IMR-90 (cell line): ENCODE data around the gene KIRREL2. TPM values are rescaled to one million over a fixed set of nuclear protein-coding genes. Genes with fewer than 3 reads are reported as not detected.

ENCODE experiments used
- ATAC-seq: fragments of 200-7000 bp; cut with Tn5 transposase; 2 replicates; pipeline ENCODE4 v1.9.1; 2020; ENCODE audit warnings: low read depth, mild to moderate bottlenecking, moderate library complexity
- BruUV-seq: library from RNA; stranded (reverse); fragments of 400-500 nt; replicated peaks from 2 replicates; lab custom pipeline; 2021; lab: Mats Ljungman, UMichigan
- CTCF ChIA-PET: fragments of 300-600 bp; formaldehyde crosslinking; extraction: SDS; loops from one replicate; lab custom pipeline; 2021; ENCODE audit warnings: antibody characterized with exemption; lab: Yijun Ruan, JAX
- POLR2A ChIA-PET: fragments of 300-600 bp; sonication (Branson Sonifier 250); formaldehyde crosslinking; loops from one replicate; lab custom pipeline; 2022; ENCODE audit warnings: antibody characterized with exemption; ENCODE audit not compliant: unreplicated experiment; lab: Charles Lee
- DNase-seq: peaks from one replicate; pipeline ENCODE4 v3.0.0; 2013
- H2AFZ ChIP-seq: replicated peaks from 2 replicates; pipeline ENCODE3; 2013; ENCODE audit warnings: low read length, mild to moderate bottlenecking; ENCODE audit not compliant: poor library complexity
- H2AK5ac ChIP-seq: 2 replicates; pipeline ENCODE4 v1.6.1; 2013; ENCODE audit warnings: low read depth, low read length, inconsistent platforms
- H2AK9ac ChIP-seq: replicated peaks from 2 replicates; pipeline ENCODE3; 2013; ENCODE audit warnings: mild to moderate bottlenecking, low read depth, low read length, moderate library complexity; ENCODE audit not compliant: poor library complexity
- H2BK120ac ChIP-seq: 2 replicates; pipeline ENCODE4 v1.6.1; 2013; ENCODE audit warnings: low read depth, low read length, inconsistent platforms
- H2BK15ac ChIP-seq: 3 replicates; pipeline ENCODE4 v1.6.1; 2013; ENCODE audit warnings: low read depth, low read length, inconsistent platforms
- H2BK20ac ChIP-seq: 2 replicates; pipeline ENCODE4 v1.6.1; 2013; ENCODE audit warnings: low read depth, mild to moderate bottlenecking, inconsistent platforms, low read length, moderate library complexity
- H2BK5ac ChIP-seq: 2 replicates; pipeline ENCODE4 v1.6.1; 2013; ENCODE audit warnings: mild to moderate bottlenecking, low read depth, low read length, inconsistent platforms; ENCODE audit not compliant: poor library complexity, severe bottlenecking
- H3K14ac ChIP-seq: replicated peaks from 2 replicates; pipeline ENCODE4 v1.6.1; 2013; ENCODE audit warnings: low read depth, low read length, inconsistent platforms
- H3K18ac ChIP-seq: 2 replicates; pipeline ENCODE4 v1.6.1; 2013; ENCODE audit warnings: low read depth, low read length, control low read depth
- H3K23ac ChIP-seq: 2 replicates; pipeline ENCODE4 v1.6.1; 2013; ENCODE audit warnings: low read depth, low read length, inconsistent platforms
- H3K27ac ChIP-seq: 2 replicates; pipeline ENCODE4 v1.5.1; 2013; ENCODE audit warnings: mild to moderate bottlenecking, control low read depth, low read length; ENCODE audit not compliant: insufficient read depth
- H3K27me3 ChIP-seq: 2 replicates; pipeline ENCODE4 v1.6.1; 2013; ENCODE audit warnings: low read length; ENCODE audit not compliant: control insufficient read depth, insufficient read depth
- H3K36me3 ChIP-seq: 2 replicates; pipeline ENCODE4 v1.6.1; 2013; ENCODE audit warnings: low read length, mixed read lengths; ENCODE audit not compliant: control insufficient read depth, insufficient read depth
- H3K4ac ChIP-seq: 2 replicates; pipeline ENCODE4 v1.6.1; 2013; ENCODE audit warnings: low read depth, low read length, inconsistent platforms
- H3K4me1 ChIP-seq: 2 replicates; pipeline ENCODE4 v1.6.1; 2013; ENCODE audit warnings: low read length, mixed read lengths; ENCODE audit not compliant: control insufficient read depth, insufficient read depth
- H3K4me2 ChIP-seq: 2 replicates; pipeline ENCODE4 v1.6.1; 2013; ENCODE audit warnings: low read depth, mild to moderate bottlenecking, control low read depth, low read length, moderate library complexity
- H3K4me3 ChIP-seq: 2 replicates; pipeline ENCODE4 v1.5.1; 2013; ENCODE audit warnings: low read depth, mild to moderate bottlenecking, control low read depth, low read length, moderate library complexity; ENCODE audit not compliant: insufficient read depth
- H3K56ac ChIP-seq: 2 replicates; pipeline ENCODE4 v1.6.1; 2013; ENCODE audit warnings: low read length, inconsistent platforms; ENCODE audit not compliant: insufficient read depth; ENCODE audit errors: extremely low read depth
- H3K79me1 ChIP-seq, 2 experiments: 2 replicates each; pipeline ENCODE4 v1.6.1; 2013; ENCODE audit warnings: low read length in 2 of 2, inconsistent platforms in 1 of 2, low read depth in 1 of 2
- H3K9ac ChIP-seq: 2 replicates; pipeline ENCODE4 v1.6.1; 2013; ENCODE audit warnings: low read depth, low read length, control low read depth
- H3K9me1 ChIP-seq: 2 replicates; pipeline ENCODE4 v1.6.1; 2013; ENCODE audit warnings: low read length, inconsistent platforms; ENCODE audit not compliant: insufficient read depth
- H3K9me3 ChIP-seq: 2 replicates; pipeline ENCODE4 v1.6.1; 2013; ENCODE audit warnings: low read length; ENCODE audit not compliant: control insufficient read depth, insufficient read depth
- H4K20me1 ChIP-seq: 2 replicates; pipeline ENCODE4 v1.6.1; 2013; ENCODE audit warnings: low read length, inconsistent platforms; ENCODE audit not compliant: insufficient read depth
- H4K5ac ChIP-seq: 2 replicates; pipeline ENCODE4 v1.6.1; 2013; ENCODE audit warnings: mild to moderate bottlenecking, low read depth, low read length, control low read depth
- H4K8ac ChIP-seq, 2 experiments: 2 replicates each; pipeline ENCODE4 v1.6.1; 2013; ENCODE audit warnings: low read depth in 2 of 2, low read length in 2 of 2, control low read depth in 1 of 2, inconsistent platforms in 1 of 2
- H4K91ac ChIP-seq: 2 replicates; pipeline ENCODE4 v1.6.1; 2013; ENCODE audit warnings: low read depth, low read length, inconsistent platforms; ENCODE audit not compliant: insufficient read depth
- MAZ ChIP-seq: IDR thresholded peaks from 2 replicates; pipeline ENCODE4 v1.6.1; 2012; ENCODE audit warnings: low read depth, mild to moderate bottlenecking, low read length, improper control_type of control experiment, moderate library complexity, borderline replicate concordance
- MXI1 ChIP-seq: IDR thresholded peaks from 2 replicates; pipeline ENCODE4 v1.6.1; 2012; ENCODE audit warnings: low read depth, mild to moderate bottlenecking, low read length, moderate library complexity, borderline replicate concordance
- RFX5 ChIP-seq: IDR thresholded peaks from 2 replicates; pipeline ENCODE4 v1.8.0; 2012; ENCODE audit warnings: low read depth, mild to moderate bottlenecking, low read length, moderate library complexity
- WGBS, 2 experiments: methylation state at CpG; one replicate each; pipeline versions ENCODE4 v1.1.5 to v1.1.7; 2013; ENCODE audit warnings: missing lambda C conversion rate in 2 of 2; ENCODE audit not compliant: insufficient read length in 1 of 2; ENCODE audit errors: extremely low coverage in 2 of 2; 5-methylcytosine and 5-hydroxymethylcytosine counted together
- dilution Hi-C: fragments of 300-500 bp; cut with HindIII; formaldehyde crosslinking; loops from one replicate; pipeline ENCODE4 v1.14.3; 2018; ENCODE audit warnings: low sequenced_read_pairs; ENCODE audit not compliant: unreplicated experiment
- in situ Hi-C: fragments of 300-500 bp; cut with MboI; formaldehyde crosslinking; loops from 3 replicates; pipeline ENCODE4 v1.14.3; 2019; ENCODE audit warnings: low sequenced_read_pairs, inconsistent platforms, mixed read lengths
- intact Hi-C: fragments of 100-400 bp; cut with micrococcal nuclease; formaldehyde crosslinking; loops from 2 replicates; pipeline ENCODE4 v1.10.0; 2022
- polyA plus RNA-seq, 3 experiments: library from polyadenylated mRNA; depleted of rRNA; stranded (reverse); fragments of >200 nt; gene quantifications; 2 replicates each; pipeline ENCODE4 v1.2.3, GENCODE V29; 2012; ENCODE audit warnings: low replicate concordance in 1 of 3
- total RNA-seq: library from RNA; depleted of rRNA; stranded (reverse); fragments of >200 nt; gene quantifications from 2 replicates; pipeline ENCODE4 v1.2.3, GENCODE V29; 2012

Gene KIRREL2
- total and polyA plus RNA-seq, 2 of the 4 experiments (the other 2 are of a cell fraction), result not detected

GRCh38 chr19:35861640-35862160, 5.0 kb downstream of the KIRREL2 start:
- Histone ChIP-seq H4K8ac (no peak overlapping the region), H3K4me2 (no peak overlapping the region), H2AK5ac (no peak overlapping the region), H4K20me1 (no peaks in the 10 kb centered on the region; the same call in 1 of the 2 replicates), H3K27me3 (peaks cover 66% of the 10 kb centered on the region), H3K9ac (no peak overlapping the region), H3K9me1 (no peaks in the 10 kb centered on the region), H3K4ac (no peak overlapping the region), H3K36me3 (no peaks in the 10 kb centered on the region), H2BK5ac (no peak overlapping the region), H2BK20ac (no peak overlapping the region), H3K18ac (no peak overlapping the region), H3K79me1 (no peaks in the 10 kb centered on the region), H3K4me1 (no peaks in the 10 kb centered on the region; the same call in 1 of the 2 replicates), H3K9me3 (no peaks in the 10 kb centered on the region), H3K27ac (no peak overlapping the region), H3K23ac (no peak overlapping the region), H2BK15ac (no peak overlapping the region), H2AFZ (no peak overlapping the region), H3K56ac (no peak overlapping the region), H2AK9ac (no peak overlapping the region), H2BK120ac (no peak overlapping the region), H3K4me3 (no peak overlapping the region), H3K14ac (no peak overlapping the region), H4K5ac (no peak overlapping the region), H4K91ac (no peak overlapping the region)
- in situ Hi-C loops (no loop called here), intact Hi-C loops (no loop called here), dilution Hi-C loops (no loop called here)
- ChIA-PET CTCF (no interaction called here), POLR2A (no interaction called here)
- no TSS peak for BruUV-seq
- no peak for ATAC-seq
- 59% methylated on average over 8 of the region's 19 CpGs; no CpG with 5 or more reads in 1 of the 2 experiments for WGBS, 2 experiments
- no peak for DNase-seq
- TF ChIP-seq RFX5, result no peak
- TF ChIP-seq MXI1, result no peak
- TF ChIP-seq MAZ, result no peak
